HG03135 (cell line): ENCODE results near the gene RBP3.

Source experiments
- ATAC-seq: cut with Tn5 transposase; IDR thresholded peaks from one replicate; pipeline ENCODE4 v1.9.1; 2021; ENCODE audit warnings: mild to moderate bottlenecking, moderate library complexity; ENCODE audit not compliant: unreplicated experiment

Gene RBP3

GRCh38 chr10:47348138-47348651 lies at the start of gene RBP3:
TSS of gene RBP3 (plus strand) at chr10:47348363. CDS start at chr10:47348485, 122 bp downstream.
- no peak for ATAC-seq

DNA sequence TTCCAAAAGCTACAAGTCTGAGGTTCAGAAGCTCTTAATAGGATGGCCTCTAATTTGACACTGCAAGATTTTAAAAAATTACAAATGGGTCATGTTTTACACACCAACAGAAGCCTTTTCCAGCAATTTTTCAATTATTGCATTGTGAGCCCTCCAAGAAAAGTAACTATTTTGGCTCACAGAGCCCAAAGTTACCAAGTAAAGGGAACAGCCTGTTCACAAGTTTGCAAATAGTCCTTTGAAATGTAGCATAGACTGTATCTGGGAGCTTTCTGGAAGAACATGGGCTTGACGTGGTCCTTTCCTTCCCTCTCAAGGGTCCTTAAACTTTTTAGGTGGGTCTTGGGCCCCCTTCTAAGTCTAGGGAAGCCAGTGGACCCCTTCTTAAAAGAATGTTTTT lies 49.4 kb upstream of the RBP3 start:
- no peak for ATAC-seq

DNA sequence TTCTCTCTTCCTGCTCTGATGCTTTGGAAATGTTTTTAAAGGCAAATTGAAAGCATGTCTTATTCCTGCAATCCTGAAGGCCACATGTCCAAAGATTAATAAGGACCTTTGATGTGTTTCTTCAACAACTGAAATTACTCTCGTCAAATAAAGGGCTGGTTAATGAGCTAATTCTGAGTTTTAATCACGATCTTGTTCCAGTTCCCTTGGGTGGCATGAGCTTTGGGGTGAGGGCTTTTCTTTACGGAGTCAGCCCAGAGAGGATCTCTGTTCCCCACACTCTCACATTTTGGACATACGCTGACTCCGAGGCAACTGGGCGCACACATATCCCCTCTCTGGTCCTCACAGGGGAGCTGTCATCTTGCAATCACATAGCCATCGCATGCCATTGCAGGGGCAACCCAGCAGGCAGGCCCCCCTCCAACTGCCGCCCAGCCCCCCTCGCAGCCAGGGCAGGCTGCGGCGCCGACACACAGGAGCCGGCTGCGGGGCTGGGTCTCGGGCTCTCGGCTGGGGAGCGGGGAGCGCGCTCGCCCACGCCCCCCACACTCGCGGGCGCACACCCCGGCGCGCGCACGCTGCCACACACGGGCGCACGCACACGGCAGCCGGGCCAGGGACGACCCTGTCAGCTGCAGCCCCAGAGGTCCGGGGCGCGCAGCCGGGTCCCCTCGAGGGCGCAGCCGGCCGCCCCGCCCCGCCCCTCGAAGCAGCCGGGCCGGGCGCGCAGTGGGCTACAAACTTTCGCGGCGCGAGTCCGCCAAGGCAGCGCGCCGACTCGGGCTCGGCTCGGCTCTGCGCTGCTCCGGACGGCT lies 48.3 kb upstream of the RBP3 start, which contains the start of gene GDF10:
Gene GDF10 (plus strand): TSS at position 587 of the 818 bp plus-strand sequence. CDS start 455 bp downstream, outside the sequence.
- ATAC-seq, result no peak

GRCh38 chr10:47300429-47300931 lies 47.7 kb upstream of the RBP3 start:
- no peak for ATAC-seq

DNA sequence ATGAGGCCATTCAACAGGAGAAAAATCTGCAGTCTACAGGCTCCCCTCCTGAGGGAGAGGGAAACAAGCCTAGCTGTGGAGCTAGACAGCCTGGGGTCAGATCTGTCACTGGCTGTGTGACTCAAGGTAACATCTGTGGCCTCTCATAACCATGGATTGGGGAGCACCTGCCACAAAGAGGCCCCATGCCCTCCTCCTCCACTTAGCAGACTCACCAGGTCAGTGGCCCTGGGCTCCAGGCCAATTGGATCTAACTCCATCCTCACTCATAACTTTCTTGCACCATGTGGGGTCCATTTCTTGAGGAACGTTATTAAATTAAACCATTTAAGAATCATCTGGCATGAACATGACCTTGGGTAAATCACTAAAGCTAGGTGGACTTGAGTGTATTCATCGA lies 46.3 kb upstream of the RBP3 start:
- ATAC-seq, result no peak

DNA sequence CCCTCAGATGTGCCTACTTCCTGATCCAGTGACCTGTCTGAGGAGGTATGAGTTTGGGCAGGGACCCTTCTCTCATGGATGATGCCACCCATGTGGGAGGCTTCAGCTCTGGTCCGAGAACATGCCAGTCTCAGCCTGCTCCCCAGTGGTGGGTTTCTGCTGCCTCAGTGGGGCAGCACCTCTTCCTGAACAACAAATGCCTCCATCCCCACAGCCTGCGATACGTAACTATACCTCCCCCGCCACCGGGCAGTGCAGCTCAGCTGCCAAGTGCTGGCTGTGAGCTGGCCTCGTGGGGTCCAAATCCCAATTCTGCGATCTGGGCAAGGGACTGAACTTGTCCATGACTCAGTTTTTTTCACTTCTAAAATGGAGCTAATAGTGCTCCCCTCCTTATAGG lies 45.1 kb upstream of the RBP3 start:
- ATAC-seq, result no peak

DNA sequence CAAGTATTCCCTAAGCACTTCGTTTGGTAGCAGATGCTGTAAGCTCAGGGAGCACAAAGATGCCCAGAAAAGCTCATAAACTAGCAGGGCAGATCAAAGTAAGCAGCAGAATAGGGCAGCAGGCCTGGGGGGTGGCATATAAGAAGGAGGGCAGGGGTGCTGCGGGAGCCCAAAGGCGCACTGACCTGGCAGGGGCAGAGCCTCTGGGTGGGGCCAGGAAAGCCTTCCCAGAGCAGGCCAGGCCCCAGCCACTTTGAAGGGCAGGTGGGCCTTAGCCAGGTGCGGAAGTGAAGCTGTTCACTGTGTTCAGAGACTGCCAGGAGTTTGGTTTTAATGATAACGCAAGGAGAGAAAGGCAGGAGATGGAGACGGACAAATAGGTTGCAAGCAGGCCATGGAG lies 44.3 kb upstream of the RBP3 start:
- ATAC-seq, result no peak

DNA sequence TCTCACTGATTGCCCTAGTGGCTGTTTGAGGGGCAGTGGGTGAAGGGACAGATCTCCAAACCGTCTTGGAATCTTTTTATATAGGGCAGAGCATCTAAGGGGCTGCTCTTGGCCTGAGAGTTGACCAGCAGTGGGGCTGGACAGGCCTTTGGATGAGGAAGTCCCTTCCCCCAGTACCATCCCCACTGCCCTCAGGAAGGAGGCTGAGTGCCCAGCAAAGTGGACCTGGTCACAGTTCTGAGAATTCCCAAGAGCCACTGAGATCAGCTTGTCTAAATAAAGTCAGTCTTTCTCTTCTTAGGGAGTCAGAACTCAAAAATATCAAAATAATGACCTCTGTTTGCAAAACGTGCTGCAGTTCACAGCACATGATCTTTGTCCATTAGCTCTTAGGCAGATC lies 42.6 kb upstream of the RBP3 start:
- no peak for ATAC-seq

DNA sequence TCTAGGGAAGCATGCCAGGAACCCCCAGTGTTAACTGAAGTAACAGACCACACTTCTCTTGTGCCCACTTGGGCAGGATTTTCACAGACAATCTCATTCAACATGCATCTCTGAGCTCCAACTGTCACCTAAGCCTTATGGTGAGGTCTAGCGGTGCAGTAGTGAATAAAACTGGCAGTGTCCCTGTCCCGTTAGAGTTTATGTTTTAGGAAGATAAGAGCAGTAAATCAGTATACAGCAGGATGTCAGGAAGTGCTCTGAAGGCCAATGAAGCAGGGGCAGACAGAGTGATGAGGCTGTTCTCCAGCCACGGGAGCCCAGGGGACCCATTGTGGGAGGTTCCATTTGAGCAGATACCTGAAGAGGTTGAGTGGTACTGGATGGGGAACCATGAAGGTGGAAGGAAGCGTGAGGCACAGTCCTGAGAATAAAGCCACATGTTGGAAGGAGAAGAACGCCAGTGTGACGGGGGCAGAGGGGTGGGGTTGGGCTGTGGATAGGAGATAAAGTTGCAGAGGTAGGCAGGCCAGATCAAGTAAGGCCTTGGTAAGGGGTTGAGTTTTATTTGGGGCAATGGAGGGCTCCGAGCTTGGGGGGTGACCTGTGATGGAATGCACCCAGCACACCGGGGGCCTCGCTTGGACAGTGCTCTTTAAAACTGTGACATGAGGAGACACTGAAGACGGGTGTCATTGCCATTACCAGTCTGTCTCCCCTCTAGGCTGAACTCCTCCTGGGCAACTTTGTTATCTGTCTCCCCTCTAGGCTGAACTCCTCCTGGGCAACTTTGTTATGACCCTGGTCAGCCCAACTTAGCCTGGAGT lies 41.6 kb upstream of the RBP3 start:
- ATAC-seq, result no peak

DNA sequence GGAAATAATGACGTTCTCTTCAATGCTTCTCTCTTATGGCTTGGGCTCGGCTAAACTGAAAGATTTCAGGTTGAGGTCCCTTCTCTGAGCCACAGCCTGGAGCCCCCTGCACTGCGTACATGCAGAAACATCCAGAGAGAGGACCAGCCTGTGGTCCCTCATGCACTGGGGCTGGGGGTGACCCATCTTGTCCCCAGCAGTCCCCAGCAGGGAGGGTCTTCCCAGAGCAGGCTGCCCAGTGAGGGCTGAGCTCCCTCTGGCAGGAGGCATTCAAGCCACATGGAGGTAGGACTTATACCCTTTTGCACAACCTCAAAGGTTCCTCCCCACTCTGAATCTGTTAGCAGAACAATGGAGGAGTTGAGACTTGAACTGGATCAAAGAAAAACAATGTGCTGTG lies 40.8 kb upstream of the RBP3 start:
- no peak for ATAC-seq

DNA sequence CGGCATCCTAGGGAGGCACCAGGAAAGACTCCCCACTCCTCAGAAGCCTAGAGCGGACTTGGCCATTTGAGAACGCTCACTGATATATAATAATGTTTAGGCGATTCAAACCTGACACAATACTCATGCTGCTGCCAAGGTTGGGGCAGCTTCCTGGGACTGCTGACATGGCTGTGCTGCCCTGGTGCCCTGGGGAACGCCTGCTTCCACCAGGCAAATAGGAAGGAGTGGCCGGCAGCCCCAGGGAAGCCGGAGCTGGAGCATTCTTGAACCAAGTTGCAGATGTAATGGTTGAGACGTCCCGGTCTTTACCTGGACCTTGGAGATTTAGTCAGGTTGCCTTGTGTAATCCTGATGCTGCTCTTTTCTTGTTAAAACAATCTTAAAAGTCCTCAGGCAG lies 39.4 kb upstream of the RBP3 start:
- ATAC-seq, result no peak

DNA sequence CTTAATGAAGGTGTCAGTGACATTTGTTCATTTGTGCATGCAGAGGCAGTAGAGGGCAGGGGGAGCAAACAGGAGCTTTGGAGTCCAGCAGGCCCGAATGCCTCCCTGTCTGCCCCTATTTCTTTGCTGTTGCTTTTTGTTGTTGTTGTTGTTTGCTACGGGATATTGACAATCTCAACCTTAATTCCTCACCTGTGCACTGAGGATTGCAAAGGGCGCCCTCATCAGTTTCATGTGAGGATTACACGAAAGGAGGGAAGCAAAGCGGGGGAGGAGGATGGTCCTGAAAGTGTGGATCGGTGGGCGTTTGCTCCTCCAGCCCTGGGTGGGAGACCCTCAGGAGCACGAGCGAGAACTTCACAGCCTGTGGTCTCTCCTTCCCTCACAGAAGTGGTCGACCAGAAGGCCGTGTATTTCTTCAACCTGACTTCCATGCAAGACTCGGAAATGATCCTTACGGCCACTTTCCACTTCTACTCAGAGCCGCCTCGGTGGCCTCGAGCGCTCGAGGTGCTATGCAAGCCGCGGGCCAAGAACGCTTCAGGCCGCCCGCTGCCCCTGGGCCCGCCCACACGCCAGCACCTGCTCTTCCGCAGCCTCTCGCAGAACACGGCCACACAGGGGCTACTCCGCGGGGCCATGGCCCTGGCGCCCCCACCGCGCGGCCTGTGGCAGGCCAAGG lies 38.6 kb upstream of the RBP3 start:
- ATAC-seq, result no peak

DNA sequence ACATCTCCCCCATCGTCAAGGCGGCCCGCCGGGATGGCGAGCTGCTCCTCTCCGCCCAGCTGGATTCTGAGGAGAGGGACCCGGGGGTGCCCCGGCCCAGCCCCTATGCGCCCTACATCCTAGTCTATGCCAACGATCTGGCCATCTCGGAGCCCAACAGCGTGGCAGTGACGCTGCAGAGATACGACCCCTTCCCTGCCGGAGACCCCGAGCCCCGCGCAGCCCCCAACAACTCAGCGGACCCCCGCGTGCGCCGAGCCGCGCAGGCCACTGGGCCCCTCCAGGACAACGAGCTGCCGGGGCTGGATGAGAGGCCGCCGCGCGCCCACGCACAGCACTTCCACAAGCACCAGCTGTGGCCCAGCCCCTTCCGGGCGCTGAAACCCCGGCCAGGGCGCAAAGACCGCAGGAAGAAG lies 38.1 kb upstream of the RBP3 start:
- ATAC-seq, result no peak

DNA sequence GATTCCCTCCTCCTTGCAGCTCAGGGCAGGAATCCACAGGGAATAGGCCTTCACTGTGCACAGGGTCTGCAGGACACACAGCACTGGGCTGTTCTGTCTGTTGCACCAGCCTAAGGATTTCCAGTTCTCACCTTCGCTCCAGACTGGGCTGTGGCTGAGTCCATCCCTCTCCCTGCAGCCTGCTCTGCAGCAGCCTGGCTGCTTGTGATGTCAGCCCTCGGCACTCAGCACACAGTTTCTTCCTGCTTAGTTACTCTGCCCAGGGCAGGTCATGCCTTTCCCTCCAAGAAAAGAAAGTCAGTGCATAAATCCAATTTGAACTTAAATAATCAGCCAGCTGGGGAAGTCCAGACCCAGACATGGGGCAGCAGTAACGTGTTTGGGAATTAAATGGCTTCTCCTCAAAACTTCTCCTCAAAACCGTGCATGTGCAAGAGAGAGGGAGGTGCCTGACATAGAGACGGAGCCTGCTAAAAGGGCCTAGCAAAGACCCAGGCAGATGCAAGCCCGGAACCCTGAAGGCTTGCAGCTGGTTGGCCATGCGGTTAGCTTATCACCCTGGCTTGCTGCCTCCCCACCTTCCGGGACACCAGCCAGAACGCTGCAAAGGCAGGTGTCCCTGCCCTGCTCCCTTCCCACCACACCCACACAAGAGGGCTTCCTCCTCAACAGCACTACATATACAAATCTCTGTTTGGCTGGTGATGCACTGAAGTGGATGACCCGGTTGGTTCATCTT lies 36.8 kb upstream of the RBP3 start:
- no peak for ATAC-seq

DNA sequence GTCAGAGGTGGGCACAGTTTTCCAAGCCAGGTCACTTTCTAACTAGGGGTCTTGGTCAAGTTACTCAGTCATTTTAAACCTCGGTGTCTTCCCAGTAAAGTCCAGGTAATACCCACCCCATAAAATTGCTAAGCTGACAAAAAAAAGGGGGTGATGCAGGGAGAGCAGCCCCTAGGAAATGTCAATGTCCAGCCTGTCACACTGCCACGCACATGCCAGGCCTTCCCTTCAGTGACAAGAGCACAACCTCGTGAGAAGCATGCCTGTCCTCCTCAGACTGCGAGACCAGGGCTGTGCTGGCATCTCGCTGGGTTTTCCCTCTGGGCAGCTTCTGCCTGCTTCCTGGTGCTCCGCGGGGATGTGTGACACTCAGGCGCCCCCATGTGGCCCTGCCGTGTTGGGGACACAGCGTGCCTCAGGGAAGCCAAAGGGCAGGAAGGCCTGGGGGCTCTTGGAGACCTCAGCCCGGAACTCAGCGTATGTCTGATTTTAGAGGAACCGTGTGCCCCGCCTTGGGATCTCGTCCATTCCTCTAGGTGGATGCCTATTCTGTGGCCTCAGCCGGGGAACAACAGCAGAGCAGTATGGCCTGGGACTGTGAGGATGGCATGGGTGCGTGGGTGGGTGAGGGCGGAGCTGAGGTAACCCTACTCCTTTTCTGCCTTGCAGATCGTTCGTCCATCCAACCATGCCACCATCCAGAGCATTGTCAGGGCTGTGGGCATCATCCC lies 36.1 kb upstream of the RBP3 start:
- no peak for ATAC-seq

DNA sequence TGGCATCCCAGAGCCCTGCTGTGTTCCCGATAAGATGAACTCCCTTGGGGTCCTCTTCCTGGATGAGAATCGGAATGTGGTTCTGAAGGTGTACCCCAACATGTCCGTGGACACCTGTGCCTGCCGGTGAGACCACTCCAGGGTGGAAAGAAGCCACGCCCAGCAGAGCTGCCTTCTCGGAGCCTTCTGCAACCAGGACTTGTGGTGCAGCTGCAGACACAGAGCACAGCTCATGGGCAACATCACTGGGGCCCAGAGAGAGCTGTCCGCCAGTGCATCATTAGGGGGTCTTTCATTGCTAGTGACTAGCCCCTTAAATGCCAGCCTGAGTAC lies 35.5 kb upstream of the RBP3 start:
- ATAC-seq, result no peak

GRCh38 chr10:47314416-47314970 lies 33.7 kb upstream of the RBP3 start:
- ATAC-seq, result no peak

- no peak for ATAC-seq
These were observed 32.7 kb upstream of the RBP3 start for GRCh38 chr10:47315421-47315820.

DNA sequence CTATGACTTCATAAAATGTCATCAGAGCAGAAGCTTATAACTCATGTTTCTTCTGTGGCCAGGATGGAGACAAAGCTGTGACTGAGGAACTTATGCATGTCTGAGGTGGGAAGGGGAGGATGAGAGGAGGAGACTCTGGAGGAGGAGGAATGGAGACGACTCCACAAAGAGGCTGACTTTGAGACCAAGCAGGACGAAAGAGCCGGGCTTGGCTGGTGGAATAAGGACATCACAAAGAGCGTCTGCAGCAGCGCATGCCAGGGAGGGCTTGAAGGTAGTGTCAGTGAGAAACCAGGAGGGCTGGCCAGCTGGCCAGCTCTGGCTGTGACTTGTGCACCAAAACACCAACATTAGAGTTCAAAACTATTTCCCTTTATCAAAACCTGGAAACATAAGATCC lies 32.0 kb upstream of the RBP3 start:
- no peak for ATAC-seq

- ATAC-seq, result no peak
These were observed 30.9 kb upstream of the RBP3 start for GRCh38 chr10:47317251-47317650.
